ENCODE results near the gene PSAP. TPM values are rescaled to one million over a fixed set of nuclear protein-coding genes. Genes with fewer than 3 reads are reported as not detected.

Gene PSAP
- total and polyA plus RNA-seq, 2 experiments from 2014 or later = 151 to 391 TPM

DNA sequence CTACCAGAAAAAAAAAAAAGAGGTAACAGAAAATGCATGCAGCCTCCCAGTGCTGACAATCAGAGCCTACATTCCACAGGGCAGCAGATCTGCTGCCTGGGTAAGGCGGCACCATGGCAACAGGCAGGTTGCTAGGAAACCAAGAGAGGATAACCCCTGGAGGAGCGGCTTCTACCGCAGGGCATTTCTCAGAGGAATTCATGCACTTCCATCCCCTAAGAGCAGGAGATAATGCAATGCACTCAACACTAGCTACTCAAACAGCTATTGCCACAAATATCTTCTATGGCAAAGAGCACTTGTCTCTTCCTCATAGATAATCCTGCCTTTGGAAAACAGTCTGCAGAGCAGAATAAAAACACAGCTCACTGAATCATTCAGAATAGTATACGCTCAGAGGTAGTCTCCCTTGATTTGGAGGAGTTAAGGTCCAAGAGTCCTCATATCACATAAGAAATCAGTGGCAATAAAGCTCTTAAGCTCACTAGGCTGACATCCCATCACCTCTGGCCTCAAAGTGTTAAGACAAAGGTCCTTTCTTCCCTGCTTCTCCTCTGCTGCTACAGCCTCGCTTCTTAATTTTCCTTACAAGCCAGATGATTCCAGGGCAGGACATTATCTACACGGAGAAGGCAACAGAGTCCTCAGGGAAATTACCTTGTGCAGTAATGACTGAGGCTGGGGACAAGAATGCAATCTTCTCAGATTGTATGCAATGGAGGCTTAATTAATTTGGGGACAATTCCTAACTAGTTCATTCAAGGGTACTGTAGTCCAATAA is 10.7 kb downstream of the PSAP start:
- no peaks in the 10 kb centered on the region for H3K27me3 ChIP-seq (ENCODE audit: insufficient read depth)
- Mint-ChIP-seq H3K36me3 (ENCODE audit: low read depth) (no peaks in the 10 kb centered on the region), H3K9me3 (no peaks in the 10 kb centered on the region), H3K27ac (peak overlapping the region; percentile 29), H3K4me1 (peaks cover 63% of the 10 kb centered on the region), H3K27me3 (ENCODE audit: insufficient read depth, low read depth, poor library complexity) (peaks cover 14% of the 10 kb centered on the region), H3K4me3 (peak overlapping the region; percentile 5; the same call in 1 of the 3 replicates)
- peak overlapping the region; percentile 34; the same call in 1 of the 2 replicates for H3K27ac ChIP-seq (ENCODE audit: low read depth)
- H3K79me2 ChIP-seq (replicated peaks; ENCODE audit: insufficient read depth) = peaks cover 96% of the 10 kb centered on the region
- no peaks in the 10 kb centered on the region for H3K9me2 ChIP-seq (ENCODE audit: insufficient read depth)
- H4K20me1 ChIP-seq (replicated peaks; ENCODE audit: insufficient read depth) = peaks cover 85% of the 10 kb centered on the region
- H3K4me1 ChIP-seq (ENCODE audit: insufficient read depth) = peaks cover 52% of the 10 kb centered on the region
- no peak overlapping the region for H2AFZ ChIP-seq
- no peaks in the 10 kb centered on the region; the same call in 1 of the 2 replicates for H3F3A ChIP-seq (replicated peaks; ENCODE audit: low read depth)
- DNase-seq (ENCODE audit: low spot score) (peak; percentile 99), ATAC-seq (peak; percentile 93)
- H3K4me2 ChIP-seq = no peak overlapping the region
- TF ChIP-seq POLR2AphosphoS5 (IDR thresholded peaks at IDR 0.05; ENCODE audit: low read depth) = no peak
- TF ChIP-seq, protein P1, sequence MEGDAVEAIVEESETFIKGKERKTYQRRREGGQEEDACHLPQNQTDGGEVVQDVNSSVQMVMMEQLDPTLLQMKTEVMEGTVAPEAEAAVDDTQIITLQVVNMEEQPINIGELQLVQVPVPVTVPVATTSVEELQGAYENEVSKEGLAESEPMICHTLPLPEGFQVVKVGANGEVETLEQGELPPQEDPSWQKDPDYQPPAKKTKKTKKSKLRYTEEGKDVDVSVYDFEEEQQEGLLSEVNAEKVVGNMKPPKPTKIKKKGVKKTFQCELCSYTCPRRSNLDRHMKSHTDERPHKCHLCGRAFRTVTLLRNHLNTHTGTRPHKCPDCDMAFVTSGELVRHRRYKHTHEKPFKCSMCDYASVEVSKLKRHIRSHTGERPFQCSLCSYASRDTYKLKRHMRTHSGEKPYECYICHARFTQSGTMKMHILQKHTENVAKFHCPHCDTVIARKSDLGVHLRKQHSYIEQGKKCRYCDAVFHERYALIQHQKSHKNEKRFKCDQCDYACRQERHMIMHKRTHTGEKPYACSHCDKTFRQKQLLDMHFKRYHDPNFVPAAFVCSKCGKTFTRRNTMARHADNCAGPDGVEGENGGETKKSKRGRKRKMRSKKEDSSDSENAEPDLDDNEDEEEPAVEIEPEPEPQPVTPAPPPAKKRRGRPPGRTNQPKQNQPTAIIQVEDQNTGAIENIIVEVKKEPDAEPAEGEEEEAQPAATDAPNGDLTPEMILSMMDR (conservative IDR thresholded peaks at IDR 0.05; ENCODE audit: low read depth in 2 of 2) = no peak
- TF ChIP-seq, protein P2, sequence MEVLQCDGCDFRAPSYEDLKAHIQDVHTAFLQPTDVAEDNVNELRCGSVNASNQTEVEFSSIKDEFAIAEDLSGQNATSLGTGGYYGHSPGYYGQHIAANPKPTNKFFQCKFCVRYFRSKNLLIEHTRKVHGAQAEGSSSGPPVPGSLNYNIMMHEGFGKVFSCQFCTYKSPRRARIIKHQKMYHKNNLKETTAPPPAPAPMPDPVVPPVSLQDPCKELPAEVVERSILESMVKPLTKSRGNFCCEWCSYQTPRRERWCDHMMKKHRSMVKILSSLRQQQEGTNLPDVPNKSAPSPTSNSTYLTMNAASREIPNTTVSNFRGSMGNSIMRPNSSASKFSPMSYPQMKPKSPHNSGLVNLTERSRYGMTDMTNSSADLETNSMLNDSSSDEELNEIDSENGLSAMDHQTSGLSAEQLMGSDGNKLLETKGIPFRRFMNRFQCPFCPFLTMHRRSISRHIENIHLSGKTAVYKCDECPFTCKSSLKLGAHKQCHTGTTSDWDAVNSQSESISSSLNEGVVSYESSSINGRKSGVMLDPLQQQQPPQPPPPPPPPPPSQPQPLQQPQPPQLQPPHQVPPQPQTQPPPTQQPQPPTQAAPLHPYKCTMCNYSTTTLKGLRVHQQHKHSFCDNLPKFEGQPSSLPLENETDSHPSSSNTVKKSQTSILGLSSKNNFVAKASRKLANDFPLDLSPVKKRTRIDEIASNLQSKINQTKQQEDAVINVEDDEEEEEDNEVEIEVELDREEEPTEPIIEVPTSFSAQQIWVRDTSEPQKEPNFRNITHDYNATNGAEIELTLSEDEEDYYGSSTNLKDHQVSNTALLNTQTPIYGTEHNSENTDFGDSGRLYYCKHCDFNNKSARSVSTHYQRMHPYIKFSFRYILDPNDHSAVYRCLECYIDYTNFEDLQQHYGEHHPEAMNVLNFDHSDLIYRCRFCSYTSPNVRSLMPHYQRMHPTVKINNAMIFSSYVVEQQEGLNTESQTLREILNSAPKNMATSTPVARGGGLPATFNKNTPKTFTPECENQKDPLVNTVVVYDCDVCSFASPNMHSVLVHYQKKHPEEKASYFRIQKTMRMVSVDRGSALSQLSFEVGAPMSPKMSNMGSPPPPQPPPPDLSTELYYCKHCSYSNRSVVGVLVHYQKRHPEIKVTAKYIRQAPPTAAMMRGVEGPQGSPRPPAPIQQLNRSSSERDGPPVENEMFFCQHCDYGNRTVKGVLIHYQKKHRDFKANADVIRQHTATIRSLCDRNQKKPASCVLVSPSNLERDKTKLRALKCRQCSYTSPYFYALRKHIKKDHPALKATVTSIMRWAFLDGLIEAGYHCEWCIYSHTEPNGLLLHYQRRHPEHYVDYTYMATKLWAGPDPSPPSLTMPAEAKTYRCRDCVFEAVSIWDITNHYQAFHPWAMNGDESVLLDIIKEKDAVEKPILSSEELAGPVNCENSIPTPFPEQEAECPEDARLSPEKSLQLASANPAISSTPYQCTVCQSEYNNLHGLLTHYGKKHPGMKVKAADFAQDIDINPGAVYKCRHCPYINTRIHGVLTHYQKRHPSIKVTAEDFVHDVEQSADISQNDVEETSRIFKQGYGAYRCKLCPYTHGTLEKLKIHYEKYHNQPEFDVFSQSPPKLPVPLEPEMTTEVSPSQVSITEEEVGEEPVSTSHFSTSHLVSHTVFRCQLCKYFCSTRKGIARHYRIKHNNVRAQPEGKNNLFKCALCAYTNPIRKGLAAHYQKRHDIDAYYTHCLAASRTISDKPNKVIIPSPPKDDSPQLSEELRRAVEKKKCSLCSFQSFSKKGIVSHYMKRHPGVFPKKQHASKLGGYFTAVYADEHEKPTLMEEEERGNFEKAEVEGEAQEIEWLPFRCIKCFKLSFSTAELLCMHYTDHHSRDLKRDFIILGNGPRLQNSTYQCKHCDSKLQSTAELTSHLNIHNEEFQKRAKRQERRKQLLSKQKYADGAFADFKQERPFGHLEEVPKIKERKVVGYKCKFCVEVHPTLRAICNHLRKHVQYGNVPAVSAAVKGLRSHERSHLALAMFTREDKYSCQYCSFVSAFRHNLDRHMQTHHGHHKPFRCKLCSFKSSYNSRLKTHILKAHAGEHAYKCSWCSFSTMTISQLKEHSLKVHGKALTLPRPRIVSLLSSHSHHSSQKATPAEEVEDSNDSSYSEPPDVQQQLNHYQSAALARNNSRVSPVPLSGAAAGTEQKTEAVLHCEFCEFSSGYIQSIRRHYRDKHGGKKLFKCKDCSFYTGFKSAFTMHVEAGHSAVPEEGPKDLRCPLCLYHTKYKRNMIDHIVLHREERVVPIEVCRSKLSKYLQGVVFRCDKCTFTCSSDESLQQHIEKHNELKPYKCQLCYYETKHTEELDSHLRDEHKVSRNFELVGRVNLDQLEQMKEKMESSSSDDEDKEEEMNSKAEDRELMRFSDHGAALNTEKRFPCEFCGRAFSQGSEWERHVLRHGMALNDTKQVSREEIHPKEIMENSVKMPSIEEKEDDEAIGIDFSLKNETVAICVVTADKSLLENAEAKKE (CRISPR knock-in tag; IDR thresholded peaks at IDR 0.05) = no peak
- TF ChIP-seq ZNF114 (CRISPR knock-in tag; IDR thresholded peaks at IDR 0.05) = no peak
- TF ChIP-seq EZH2phosphoT487 (IDR thresholded peaks at IDR 0.05; ENCODE audit: unreplicated experiment) = no peak
- TF ChIP-seq, protein P3, sequence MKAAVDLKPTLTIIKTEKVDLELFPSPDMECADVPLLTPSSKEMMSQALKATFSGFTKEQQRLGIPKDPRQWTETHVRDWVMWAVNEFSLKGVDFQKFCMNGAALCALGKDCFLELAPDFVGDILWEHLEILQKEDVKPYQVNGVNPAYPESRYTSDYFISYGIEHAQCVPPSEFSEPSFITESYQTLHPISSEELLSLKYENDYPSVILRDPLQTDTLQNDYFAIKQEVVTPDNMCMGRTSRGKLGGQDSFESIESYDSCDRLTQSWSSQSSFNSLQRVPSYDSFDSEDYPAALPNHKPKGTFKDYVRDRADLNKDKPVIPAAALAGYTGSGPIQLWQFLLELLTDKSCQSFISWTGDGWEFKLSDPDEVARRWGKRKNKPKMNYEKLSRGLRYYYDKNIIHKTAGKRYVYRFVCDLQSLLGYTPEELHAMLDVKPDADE (IDR thresholded peaks at IDR 0.05) = no peak
- TF ChIP-seq STAT1 (IDR thresholded peaks at IDR 0.05; ENCODE audit: unreplicated experiment) = no peak
- no peak for TF ChIP-seq NANOG (IDR thresholded peaks at IDR 0.05; ENCODE audit: borderline replicate concordance)
- TF ChIP-seq CREB1 (CRISPR knock-in tag; IDR thresholded peaks at IDR 0.05; ENCODE audit: low read depth) = no peak
- TF ChIP-seq, protein P4, sequence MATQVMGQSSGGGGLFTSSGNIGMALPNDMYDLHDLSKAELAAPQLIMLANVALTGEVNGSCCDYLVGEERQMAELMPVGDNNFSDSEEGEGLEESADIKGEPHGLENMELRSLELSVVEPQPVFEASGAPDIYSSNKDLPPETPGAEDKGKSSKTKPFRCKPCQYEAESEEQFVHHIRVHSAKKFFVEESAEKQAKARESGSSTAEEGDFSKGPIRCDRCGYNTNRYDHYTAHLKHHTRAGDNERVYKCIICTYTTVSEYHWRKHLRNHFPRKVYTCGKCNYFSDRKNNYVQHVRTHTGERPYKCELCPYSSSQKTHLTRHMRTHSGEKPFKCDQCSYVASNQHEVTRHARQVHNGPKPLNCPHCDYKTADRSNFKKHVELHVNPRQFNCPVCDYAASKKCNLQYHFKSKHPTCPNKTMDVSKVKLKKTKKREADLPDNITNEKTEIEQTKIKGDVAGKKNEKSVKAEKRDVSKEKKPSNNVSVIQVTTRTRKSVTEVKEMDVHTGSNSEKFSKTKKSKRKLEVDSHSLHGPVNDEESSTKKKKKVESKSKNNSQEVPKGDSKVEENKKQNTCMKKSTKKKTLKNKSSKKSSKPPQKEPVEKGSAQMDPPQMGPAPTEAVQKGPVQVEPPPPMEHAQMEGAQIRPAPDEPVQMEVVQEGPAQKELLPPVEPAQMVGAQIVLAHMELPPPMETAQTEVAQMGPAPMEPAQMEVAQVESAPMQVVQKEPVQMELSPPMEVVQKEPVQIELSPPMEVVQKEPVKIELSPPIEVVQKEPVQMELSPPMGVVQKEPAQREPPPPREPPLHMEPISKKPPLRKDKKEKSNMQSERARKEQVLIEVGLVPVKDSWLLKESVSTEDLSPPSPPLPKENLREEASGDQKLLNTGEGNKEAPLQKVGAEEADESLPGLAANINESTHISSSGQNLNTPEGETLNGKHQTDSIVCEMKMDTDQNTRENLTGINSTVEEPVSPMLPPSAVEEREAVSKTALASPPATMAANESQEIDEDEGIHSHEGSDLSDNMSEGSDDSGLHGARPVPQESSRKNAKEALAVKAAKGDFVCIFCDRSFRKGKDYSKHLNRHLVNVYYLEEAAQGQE (IDR thresholded peaks at IDR 0.05; ENCODE audit: unreplicated experiment) = no peak
- TF ChIP-seq ZNF331 (CRISPR knock-in tag; IDR thresholded peaks at IDR 0.05; ENCODE audit: low read depth) = no peak
- TF ChIP-seq JUNB (IDR thresholded peaks at IDR 0.05; ENCODE audit: unreplicated experiment) = no peak
- no peak for TF ChIP-seq EZH2 (IDR thresholded peaks at IDR 0.05; ENCODE audit: low read depth, unreplicated experiment)
- no peak overlapping the region for H3K4me3 ChIP-seq
- H3K36me3 ChIP-seq (ENCODE audit: insufficient read depth) = no peaks in the 10 kb centered on the region
